GM23248 (cell line): ENCODE results near the gene HES4. TPM values are rescaled to one million over a fixed set of nuclear protein-coding genes. Genes with fewer than 3 reads are reported as not detected.

Experiments
- DNase-seq: peaks from one replicate; pipeline ENCODE4 v3.0.0-alpha.2; 2015
- H2AFZ ChIP-seq: fragments of 200-600 bp; sonication (generic); 2 replicates; pipeline ENCODE4 v1.6.1; 2016; ENCODE audit warnings: antibody characterized with exemption
- H3F3A ChIP-seq: fragments of 200-600 bp; sonication (generic); 2 replicates; pipeline ENCODE4 v1.6.1; 2016; ENCODE audit warnings: mild to moderate bottlenecking, antibody characterized with exemption, mixed run types; ENCODE audit not compliant: insufficient read depth
- H3K27ac ChIP-seq: fragments of 200-600 bp; sonication (generic); 2 replicates; pipeline ENCODE4 v1.5.1; 2016; ENCODE audit warnings: mild to moderate bottlenecking
- H3K27me3 ChIP-seq: fragments of 200-600 bp; sonication (generic); replicated peaks from 2 replicates; pipeline ENCODE4 v1.6.1; 2016; ENCODE audit warnings: mild to moderate bottlenecking; ENCODE audit not compliant: insufficient read depth
- H3K36me3 ChIP-seq: fragments of 200-600 bp; sonication (generic); 2 replicates; pipeline ENCODE4 v1.6.1; 2016; ENCODE audit warnings: low read depth, mild to moderate bottlenecking
- H3K4me1 ChIP-seq: fragments of 200-600 bp; sonication (generic); 2 replicates; pipeline ENCODE4 v1.6.1; 2016; ENCODE audit warnings: mild to moderate bottlenecking; ENCODE audit not compliant: insufficient read depth
- H3K4me2 ChIP-seq: fragments of 200-600 bp; sonication (generic); one replicate; pipeline ENCODE4 v1.6.1; 2016; ENCODE audit warnings: mild to moderate bottlenecking; ENCODE audit not compliant: unreplicated experiment
- H3K4me3 ChIP-seq: fragments of 200-600 bp; sonication (generic); 2 replicates; pipeline ENCODE4 v1.5.1; 2016; ENCODE audit warnings: mild to moderate bottlenecking
- H3K79me2 ChIP-seq: fragments of 200-600 bp; sonication (generic); 2 replicates; pipeline ENCODE4 v1.6.1; 2016; ENCODE audit warnings: mild to moderate bottlenecking; ENCODE audit not compliant: insufficient read depth
- H3K9ac ChIP-seq: fragments of 200-600 bp; sonication (generic); 2 replicates; pipeline ENCODE4 v1.6.1; 2016; ENCODE audit warnings: mild to moderate bottlenecking
- H3K9me2 ChIP-seq: fragments of 200-600 bp; sonication (generic); 2 replicates; pipeline ENCODE4 v1.6.1; 2016; ENCODE audit warnings: mixed run types, mild to moderate bottlenecking, moderate library complexity; ENCODE audit not compliant: insufficient read depth
- H3K9me3 ChIP-seq: fragments of 200-600 bp; sonication (generic); one replicate; pipeline ENCODE4 v1.6.1; 2017; ENCODE audit warnings: low read depth
- H4K20me1 ChIP-seq: fragments of 200-600 bp; sonication (generic); 2 replicates; pipeline ENCODE4 v1.6.0; 2016; ENCODE audit not compliant: insufficient read depth
- EZH2 ChIP-seq: fragments of 200-600 bp; sonication (generic); IDR thresholded peaks from 2 replicates; pipeline ENCODE4 v1.6.1; 2018; ENCODE audit warnings: antibody characterized with exemption, mild to moderate bottlenecking; ENCODE audit not compliant: insufficient read depth, poor library complexity, severe bottlenecking
- EZH2phosphoT487 ChIP-seq: fragments of 200-600 bp; sonication (generic); IDR thresholded peaks from 2 replicates; pipeline ENCODE4 v1.6.1; 2018; ENCODE audit warnings: antibody characterized with exemption, moderate library complexity, mild to moderate bottlenecking, low read depth; ENCODE audit not compliant: insufficient read depth
- WGBS, 2 experiments: methylation state at CpG; one replicate each; pipeline ENCODE4 v1.1.6; 2015 to 2017; ENCODE audit warnings: low lambda C conversion rate in 2 of 2, low coverage in 1 of 2; ENCODE audit errors: missing lambda C conversion rate in 2 of 2; 5-methylcytosine and 5-hydroxymethylcytosine counted together
- in situ Hi-C: fragments of 300-500 bp; cut with MboI; formaldehyde crosslinking; loops from 2 replicates; pipeline ENCODE4 v1.15.0; 2020
- polyA plus RNA-seq: library from polyadenylated mRNA; unstranded; fragments of >200 nt; fragmentation: Nextera tagmentation; extraction: Ambion mirVana; gene quantifications from 2 replicates; pipeline ENCODE4 v1.2.1, GENCODE V29; 2016
- total RNA-seq: library from RNA; depleted of rRNA; stranded (reverse); fragments of >200 nt; shearing (Covaris generic); gene quantifications from 2 replicates; pipeline ENCODE4 v1.2.3, GENCODE V29; 2014

Gene HES4
- total and polyA plus RNA-seq, 2 experiments from 2014 or later, result 3.1 to 4.1 TPM

DNA sequence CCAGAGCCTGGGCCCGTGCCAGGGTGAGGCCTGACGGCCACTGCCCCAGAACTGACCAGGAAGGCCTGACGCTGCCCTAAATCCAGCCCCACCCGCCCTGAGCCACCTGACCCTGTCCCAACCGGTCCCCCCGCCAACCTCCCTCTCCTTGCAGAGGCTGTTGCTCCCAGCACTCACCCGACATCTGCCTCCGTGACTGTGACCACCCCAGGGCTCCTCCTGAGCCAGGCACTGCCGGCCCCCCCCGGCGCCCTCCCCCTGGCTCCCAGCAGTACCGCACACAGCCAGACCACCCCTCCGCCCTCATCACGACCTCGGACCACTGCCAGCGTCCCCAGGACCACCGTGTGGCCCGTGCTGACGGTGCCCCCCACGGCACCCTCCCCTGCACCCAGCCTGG, 46.3 kb upstream of the HES4 start:
- Histone ChIP-seq H3K4me3 (no peak overlapping the region), H4K20me1 (no peaks in the 10 kb centered on the region), H3F3A (no peaks in the 10 kb centered on the region), H3K79me2 (no peaks in the 10 kb centered on the region), H3K27ac (no peak overlapping the region), H3K9ac (no peak overlapping the region), H3K9me3 (no peaks in the 10 kb centered on the region), H2AFZ (no peak overlapping the region), H3K27me3 (no peaks in the 10 kb centered on the region), H3K4me1 (no peaks in the 10 kb centered on the region), H3K4me2 (no peak overlapping the region), H3K9me2 (no peaks in the 10 kb centered on the region), H3K36me3 (no peaks in the 10 kb centered on the region)
- no peak for TF ChIP-seq EZH2
- WGBS, 2 experiments, result 95 to 96% methylated on average over 5 to 19 of the region's 20 CpGs
- in situ Hi-C loops, result no loop called here
- DNase-seq, result no peak

DNA sequence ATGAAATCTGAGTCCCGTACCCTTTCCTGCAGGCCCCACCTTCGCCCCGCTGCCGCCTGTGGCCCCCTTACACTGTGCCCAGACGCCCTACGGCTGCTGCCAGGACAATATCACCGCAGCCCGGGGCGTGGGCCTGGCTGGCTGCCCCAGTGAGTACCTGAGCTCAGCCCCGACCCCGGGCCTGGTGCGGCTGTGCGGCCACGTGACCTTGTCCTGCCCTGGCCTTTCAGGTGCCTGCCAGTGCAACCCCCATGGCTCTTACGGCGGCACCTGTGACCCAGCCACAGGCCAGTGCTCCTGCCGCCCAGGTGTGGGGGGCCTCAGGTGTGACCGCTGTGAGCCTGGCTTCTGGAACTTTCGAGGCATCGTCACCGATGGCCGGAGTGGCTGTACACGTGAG, 45.2 kb upstream of the HES4 start:
- no peaks in the 10 kb centered on the region for H3F3A ChIP-seq
- in situ Hi-C loops, result no loop called here
- no peaks in the 10 kb centered on the region for H3K36me3 ChIP-seq

DNA sequence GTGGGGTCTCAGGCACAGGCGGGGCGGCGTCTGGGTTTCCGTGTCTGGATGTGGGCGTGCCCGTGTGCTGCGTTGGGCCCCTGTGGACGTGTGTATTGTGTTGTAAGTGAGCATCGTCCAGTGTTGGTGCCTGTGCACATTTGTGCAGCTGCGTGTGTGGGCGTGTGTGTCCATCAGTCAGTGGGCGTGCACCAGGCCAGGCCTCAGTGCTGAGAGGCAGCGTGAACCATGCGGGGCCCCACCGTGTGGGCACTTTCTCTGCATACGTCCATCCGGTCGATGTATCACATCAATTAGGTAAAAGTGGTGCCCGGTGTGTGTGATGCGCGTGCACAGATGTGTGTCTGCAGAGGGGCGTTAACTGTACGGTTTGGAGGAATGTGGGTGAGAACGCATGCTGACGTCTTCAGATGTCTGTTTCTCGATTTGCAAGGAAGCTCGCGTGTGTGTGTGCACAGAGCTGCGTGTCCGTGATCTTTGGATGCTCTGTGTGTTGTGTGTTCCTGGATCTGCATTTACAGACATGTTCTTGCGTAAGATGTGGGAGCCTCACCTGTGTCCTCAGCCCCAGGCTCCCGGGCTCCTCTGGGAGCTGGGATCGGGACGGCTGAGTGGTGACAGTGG, 44.7 kb upstream of the HES4 start:
- in situ Hi-C loops, result no loop called here
- no peak overlapping the region for H3K4me2 ChIP-seq
- no peaks in the 10 kb centered on the region for H4K20me1 ChIP-seq
- no peak overlapping the region for H3K27ac ChIP-seq
- H3K9me3 ChIP-seq, result no peaks in the 10 kb centered on the region
- no peak for DNase-seq
- no peak overlapping the region for H3K4me3 ChIP-seq
- H3K4me1 ChIP-seq, result no peaks in the 10 kb centered on the region
- no peak overlapping the region for H2AFZ ChIP-seq
- no peak overlapping the region for H3K9ac ChIP-seq
- H3K9me2 ChIP-seq, result no peaks in the 10 kb centered on the region
- no peaks in the 10 kb centered on the region for H3F3A ChIP-seq
- no peaks in the 10 kb centered on the region for H3K79me2 ChIP-seq
- 87 to 89% methylated on average over 32 to 34 of the region's 34 CpGs for WGBS, 2 experiments
- no peaks in the 10 kb centered on the region for H3K36me3 ChIP-seq
- TF ChIP-seq EZH2phosphoT487 (no peak), EZH2 (no peak)
- H3K27me3 ChIP-seq, result no peaks in the 10 kb centered on the region

More for the DNA sequence above, 45.2 kb upstream of the HES4 start:
- DNase-seq, result no peak
- no peaks in the 10 kb centered on the region for H3K9me2 ChIP-seq
- H3K4me2 ChIP-seq, result no peak overlapping the region
- H3K27ac ChIP-seq, result no peak overlapping the region
- H3K9ac ChIP-seq, result no peak overlapping the region
- H3K4me3 ChIP-seq, result no peak overlapping the region
- TF ChIP-seq EZH2phosphoT487 (no peak), EZH2 (no peak)
- H3K27me3 ChIP-seq, result no peaks in the 10 kb centered on the region
- H2AFZ ChIP-seq, result no peak overlapping the region
- H3K79me2 ChIP-seq, result no peaks in the 10 kb centered on the region
- H3K4me1 ChIP-seq, result no peaks in the 10 kb centered on the region
- H4K20me1 ChIP-seq, result no peaks in the 10 kb centered on the region
- WGBS, 2 experiments, result 96% methylated on average over 22 to 23 of the region's 23 CpGs
- no peaks in the 10 kb centered on the region for H3K9me3 ChIP-seq

DNA sequence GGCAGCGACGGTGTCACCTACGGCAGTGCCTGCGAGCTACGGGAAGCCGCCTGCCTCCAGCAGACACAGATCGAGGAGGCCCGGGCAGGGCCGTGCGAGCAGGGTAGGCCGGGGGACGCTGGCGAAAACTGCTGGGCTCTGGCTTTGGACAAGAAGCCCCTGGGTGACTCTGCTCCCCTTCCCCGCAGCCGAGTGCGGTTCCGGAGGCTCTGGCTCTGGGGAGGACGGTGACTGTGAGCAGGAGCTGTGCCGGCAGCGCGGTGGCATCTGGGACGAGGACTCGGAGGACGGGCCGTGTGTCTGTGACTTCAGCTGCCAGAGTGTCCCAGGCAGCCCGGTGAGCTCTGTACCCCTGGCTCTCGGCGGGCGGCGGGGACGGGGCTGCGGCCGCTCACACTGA, 44.0 kb upstream of the HES4 start:
- Histone ChIP-seq H3K79me2 (no peaks in the 10 kb centered on the region), H3K9ac (no peak overlapping the region), H3K4me1 (no peaks in the 10 kb centered on the region), H2AFZ (no peak overlapping the region), H3K27ac (no peak overlapping the region), H3K9me3 (no peaks in the 10 kb centered on the region), H3K9me2 (no peaks in the 10 kb centered on the region), H3K27me3 (no peaks in the 10 kb centered on the region), H3K36me3 (no peaks in the 10 kb centered on the region), H4K20me1 (no peaks in the 10 kb centered on the region), H3K4me3 (no peak overlapping the region), H3K4me2 (no peak overlapping the region), H3F3A (no peaks in the 10 kb centered on the region)
- in situ Hi-C loops, result no loop called here
- WGBS, 2 experiments, result 97 to 98% methylated on average over 33 of the region's 33 CpGs
- no peak for DNase-seq
- TF ChIP-seq EZH2 (no peak), EZH2phosphoT487 (no peak)

DNA sequence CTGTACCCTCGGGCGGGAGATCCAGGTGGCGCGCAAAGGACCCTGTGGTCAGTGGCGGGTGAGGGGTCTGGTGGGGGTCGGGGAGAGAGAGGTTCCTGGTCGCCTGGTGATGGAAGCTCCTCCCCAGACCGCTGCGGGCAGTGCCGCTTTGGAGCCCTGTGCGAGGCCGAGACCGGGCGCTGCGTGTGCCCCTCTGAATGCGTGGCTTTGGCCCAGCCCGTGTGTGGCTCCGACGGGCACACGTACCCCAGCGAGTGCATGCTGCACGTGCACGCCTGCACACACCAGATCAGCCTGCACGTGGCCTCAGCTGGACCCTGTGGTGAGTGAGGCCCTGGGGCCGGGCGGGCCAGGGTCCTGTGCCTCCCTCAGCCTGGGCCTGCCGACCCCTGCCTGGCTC, 43.5 kb upstream of the HES4 start:
- no peak overlapping the region for H3K4me3 ChIP-seq
- no peaks in the 10 kb centered on the region for H3K36me3 ChIP-seq
- 95 to 97% methylated on average over 16 to 25 of the region's 27 CpGs for WGBS, 2 experiments
- no peaks in the 10 kb centered on the region for H3K27me3 ChIP-seq
- H3K9me3 ChIP-seq, result no peaks in the 10 kb centered on the region
- no peaks in the 10 kb centered on the region for H4K20me1 ChIP-seq
- H3F3A ChIP-seq, result no peaks in the 10 kb centered on the region
- H3K9me2 ChIP-seq, result no peaks in the 10 kb centered on the region
- H3K4me2 ChIP-seq, result no peak overlapping the region
- no peak for DNase-seq
- in situ Hi-C loops, result no loop called here
- no peak overlapping the region for H3K9ac ChIP-seq
- H2AFZ ChIP-seq, result no peak overlapping the region
- H3K4me1 ChIP-seq, result no peaks in the 10 kb centered on the region
- H3K79me2 ChIP-seq, result no peaks in the 10 kb centered on the region
- TF ChIP-seq EZH2 (no peak), EZH2phosphoT487 (no peak)
- no peak overlapping the region for H3K27ac ChIP-seq
